CD14-positive monocyte (primary cell): ENCODE results near the gene ASB1. TPM values are rescaled to one million over a fixed set of nuclear protein-coding genes. Genes with fewer than 3 reads are reported as not detected.

Source experiments
- DNase-seq, 3 donors: peaks; one replicate each; pipeline ENCODE4 v3.0.0-alpha.2; 2011 to 2022
- H2AFZ ChIP-seq: 2 replicates; pipeline ENCODE4 v1.6.0; 2012; ENCODE audit warnings: mild to moderate bottlenecking, low read depth, low read length, inconsistent platforms; ENCODE audit not compliant: insufficient read depth, poor library complexity, severe bottlenecking
- H3K27ac ChIP-seq, 2 donors: 1 replicate in 1 of 2; 2 replicates in 1 of 2; pipeline ENCODE4 v1.5.1; 2012 to 2013; ENCODE audit warnings: low read length in 2 of 2, control low read depth in 1 of 2, inconsistent platforms in 1 of 2, low read depth in 1 of 2, mild to moderate bottlenecking in 1 of 2
- H3K27me3 ChIP-seq, 2 donors: one replicate each; pipeline versions ENCODE4 v1.6.0 to v1.6.1; 2011 to 2013; ENCODE audit warnings: low read length in 2 of 2; ENCODE audit not compliant: control insufficient read depth in 2 of 2, insufficient read depth in 2 of 2
- H3K36me3 ChIP-seq, 2 donors: replicated peaks in 1 of 2; 1 replicate in 1 of 2; 2 replicates in 1 of 2; pipeline versions ENCODE4 v1.5.1 to v1.6.1; 2012 to 2013; ENCODE audit warnings: low read length in 2 of 2, control low read depth in 1 of 2, inconsistent platforms in 1 of 2, mild to moderate bottlenecking in 1 of 2; ENCODE audit not compliant: insufficient read depth in 2 of 2, control insufficient read depth in 1 of 2
- H3K4me1 ChIP-seq, 2 donors: 1 replicate in 1 of 2; 2 replicates in 1 of 2; pipeline versions ENCODE4 v1.5.1 to v1.6.1; 2012 to 2013; ENCODE audit warnings: low read length in 2 of 2, control low read depth in 1 of 2, inconsistent platforms in 1 of 2, mild to moderate bottlenecking in 1 of 2, moderate library complexity in 1 of 2; ENCODE audit not compliant: insufficient read depth in 2 of 2, control insufficient read depth in 1 of 2
- H3K4me2 ChIP-seq: replicated peaks from 2 replicates; pipeline ENCODE3; 2012; ENCODE audit warnings: low read length, moderate library complexity, mild to moderate bottlenecking; ENCODE audit not compliant: poor library complexity, severe bottlenecking; ENCODE audit errors: extremely low read depth
- H3K4me3 ChIP-seq, 3 experiments: fragments of 200-600 bp in 1 of 3; sonication (generic) in 1 of 3; replicated peaks in 1 of 3; 1 replicate in 2 of 3; 2 replicates in 1 of 3; pipeline ENCODE4 v1.5.1; 2011 to 2013; ENCODE audit warnings: low read length in 3 of 3, mild to moderate bottlenecking in 3 of 3, control low read depth in 2 of 3, low read depth in 2 of 3, inconsistent platforms in 1 of 3, moderate library complexity in 1 of 3
- H3K79me2 ChIP-seq: 2 replicates; pipeline ENCODE4 v1.6.0; 2012; ENCODE audit warnings: mild to moderate bottlenecking, control low read depth, inconsistent platforms, low read length, moderate library complexity; ENCODE audit not compliant: insufficient read depth
- H3K9ac ChIP-seq: 2 replicates; pipeline ENCODE4 v1.6.0; 2017; ENCODE audit warnings: low read length, mild to moderate bottlenecking; ENCODE audit not compliant: insufficient read depth, poor library complexity, severe bottlenecking
- H3K9me3 ChIP-seq, 2 donors: replicated peaks in 1 of 2; 1 replicate in 1 of 2; 2 replicates in 1 of 2; pipeline versions ENCODE4 v1.5.1 to v1.6.1; 2012 to 2013; ENCODE audit warnings: low read length in 2 of 2, control low read depth in 1 of 2; ENCODE audit not compliant: control insufficient read depth in 1 of 2, insufficient read depth in 1 of 2
- H4K20me1 ChIP-seq: 2 replicates; pipeline ENCODE4 v1.6.0; 2012; ENCODE audit warnings: mild to moderate bottlenecking, low read length, control low read depth, moderate library complexity; ENCODE audit not compliant: insufficient read depth
- H3K27ac Mint-ChIP-seq, 7 donors: one replicate each; pipeline ENCODE4 v1.8.0; 2020; ENCODE audit warnings: mild to moderate bottlenecking in 7 of 7, mixed read lengths in 7 of 7, moderate library complexity in 6 of 7, inconsistent platforms in 2 of 7
- H3K27me3 Mint-ChIP-seq, 3 donors: one replicate each; pipeline ENCODE4 v1.8.0; 2021 to 2022; ENCODE audit warnings: low read depth in 3 of 3, mild to moderate bottlenecking in 3 of 3, mixed read lengths in 3 of 3, moderate library complexity in 3 of 3, inconsistent platforms in 1 of 3
- H3K36me3 Mint-ChIP-seq, 2 donors: one replicate each; pipeline ENCODE4 v1.8.0; 2020; ENCODE audit warnings: mixed read lengths in 2 of 2, inconsistent platforms in 1 of 2, mild to moderate bottlenecking in 1 of 2
- H3K4me1 Mint-ChIP-seq: one replicate; pipeline ENCODE4 v1.8.0; 2020; ENCODE audit warnings: mild to moderate bottlenecking, mixed read lengths
- H3K4me3 Mint-ChIP-seq, 2 donors: one replicate each; pipeline ENCODE4 v1.8.0; 2020; ENCODE audit warnings: mild to moderate bottlenecking in 2 of 2, mixed read lengths in 2 of 2, moderate library complexity in 1 of 2
- H3K9me3 Mint-ChIP-seq, 7 donors: one replicate each; pipeline ENCODE4 v1.8.0; 2020 to 2022; ENCODE audit warnings: mixed read lengths in 7 of 7, mild to moderate bottlenecking in 6 of 7, moderate library complexity in 6 of 7, inconsistent platforms in 2 of 7
- CTCF ChIP-seq: fragments of 200-600 bp; IDR thresholded peaks from one replicate; pipeline ENCODE4 v1.8.0; 2022; ENCODE audit warnings: antibody characterized with exemption, mild to moderate bottlenecking
- WGBS: methylation state at CpG from one replicate; pipeline ENCODE4 v1.1.5; 2013; ENCODE audit warnings: missing lambda C conversion rate; ENCODE audit not compliant: insufficient coverage; 5-methylcytosine and 5-hydroxymethylcytosine counted together
- intact Hi-C, 2 donors: fragments of 100-400 bp; cut with micrococcal nuclease; formaldehyde crosslinking; loops; one replicate each; pipeline versions ENCODE4 v1.15.0 to v1.15.1; 2023
- polyA plus RNA-seq, 3 donors: library from polyadenylated mRNA; depleted of rRNA in 1 of 3; unstranded in 2 of 3; stranded (reverse) in 1 of 3; fragments of 300-500 nt in 2 of 3; fragments of >200 nt in 1 of 3; fragmentation: Illumina TruSeq in 2 of 3; gene quantifications; 1 replicate in 2 of 3; 2 replicates in 1 of 3; pipeline ENCODE4 v1.2.3, GENCODE V29; 2012 to 2021

Gene ASB1
- polyA plus RNA-seq, 3 donors, result 15.1 to 22.0 (median 16.0) TPM

- H3K9me3 ChIP-seq, result no peaks in the 10 kb centered on the region
- H3K79me2 ChIP-seq, result peaks cover 98% of the 10 kb centered on the region
- H3K27ac ChIP-seq, result peak overlapping the region; percentile 3 to 34
- H3K27me3 ChIP-seq, result no peaks in the 10 kb centered on the region
- H3K4me2 ChIP-seq, result no peak overlapping the region
- peaks cover 0 to 2% (median 0%) of the 10 kb centered on the region in 7 donors for H3K9me3 Mint-ChIP-seq
- 72% methylated on average over 21 of the region's 24 CpGs for WGBS
- H3K27ac Mint-ChIP-seq, result peak overlapping the region in 5 of 7 donors; percentile 46 to 82 (median 75)
- peaks cover 82% of the 10 kb centered on the region for H4K20me1 ChIP-seq
- TF ChIP-seq CTCF, result no peak
- peak in 1 of 3 donors; percentile 9 for DNase-seq
- peak overlapping the region; percentile 27 to 72 for H3K4me3 Mint-ChIP-seq
- no peak overlapping the region for H2AFZ ChIP-seq
- H3K4me3 ChIP-seq, result no peak overlapping the region
- H3K36me3 ChIP-seq, result peaks cover 49 to 87% of the 10 kb centered on the region in 2 donors
- peaks cover 39% of the 10 kb centered on the region for H3K4me1 Mint-ChIP-seq
- no peak overlapping the region for H3K9ac ChIP-seq
- H3K36me3 Mint-ChIP-seq, result peaks cover 70 to 82% of the 10 kb centered on the region in 2 donors
- intact Hi-C loops, result no loop called here
- peaks cover 19 to 21% of the 10 kb centered on the region in 2 donors for H3K4me1 ChIP-seq
- no peaks in the 10 kb centered on the region for H3K27me3 Mint-ChIP-seq
These were observed 8.4 kb downstream of the ASB1 start for GRCh38 chr2:238434846-238435751.

- peaks cover 55 to 87% of the 10 kb centered on the region in 2 donors for H3K36me3 ChIP-seq
These were observed 9.0 kb downstream of the ASB1 start for GRCh38 chr2:238435752-238436096.

More at GRCh38 chr2:238435752-238436096, 9.0 kb downstream of the ASB1 start:
- Mint-ChIP-seq H3K36me3 (peaks cover 71 to 82% of the 10 kb centered on the region in 2 donors), H3K9me3 (no peaks in the 10 kb centered on the region), H3K4me3 (no peak overlapping the region), H3K27me3 (no peaks in the 10 kb centered on the region), H3K27ac (no peak overlapping the region), H3K4me1 (peaks cover 36% of the 10 kb centered on the region)
- no peak for DNase-seq
- Histone ChIP-seq H3K9ac (no peak overlapping the region), H3K79me2 (peaks cover 98% of the 10 kb centered on the region), H3K9me3 (no peaks in the 10 kb centered on the region), H3K27ac (no peak overlapping the region), H3K4me2 (no peak overlapping the region), H2AFZ (no peak overlapping the region), H3K4me3 (no peak overlapping the region), H3K27me3 (no peaks in the 10 kb centered on the region), H4K20me1 (peaks cover 82% of the 10 kb centered on the region), H3K4me1 (peaks cover 19 to 21% of the 10 kb centered on the region in 2 donors)
- TF ChIP-seq CTCF, result no peak
- intact Hi-C loops, result no loop called here
- 97% methylated on average over 20 of the region's 20 CpGs for WGBS
